ENCODE data around the gene MINDY1. TPM values are rescaled to one million over a fixed set of nuclear protein-coding genes. Genes with fewer than 3 reads are reported as not detected.

MINDY1 gene
- total and polyA plus RNA-seq, 10 of the 15 experiments (the other 5 are each of a cell fraction or from before 2014, with no cell fraction given), result 0.48 to 8.8 (median 5.0) TPM

GRCh38 chr1:151005729-151006319, 878 bp downstream of the MINDY1 start:
- intact Hi-C loops (cut with micrococcal nuclease; ENCODE audit: unreplicated experiment), result no loop called here
- TF ChIP-seq SPI1 (IDR thresholded peaks at IDR 0.05; ENCODE audit: borderline replicate concordance, insufficient read depth, low read depth, low read length), result no peak
- TF ChIP-seq ZNF687 (IDR thresholded peaks at IDR 0.05), result no peak
- no peak for TF ChIP-seq CHD2 (IDR thresholded peaks at IDR 0.05; ENCODE audit: borderline replicate concordance, low read depth, low read length)
- TF ChIP-seq NKRF (conservative IDR thresholded peaks at IDR 0.05), result no peak
- no peak for TF ChIP-seq NFYA (IDR thresholded peaks at IDR 0.05; ENCODE audit: borderline replicate concordance, low read depth, low read length)
- TF ChIP-seq SMC3 (IDR thresholded peaks at IDR 0.05; ENCODE audit: borderline replicate concordance, low read length), result no peak
- no peak for TF ChIP-seq POLR2AphosphoS5 (IDR thresholded peaks at IDR 0.05; ENCODE audit: low read length)
- no peak for TF ChIP-seq IRF3 (IDR thresholded peaks at IDR 0.05)
- TF ChIP-seq POLR2A (IDR thresholded peaks at IDR 0.05; ENCODE audit: low read depth, low read length), result no peak
- TF ChIP-seq YBX1 (IDR thresholded peaks at IDR 0.05), result no peak
- TF ChIP-seq NR2C1 (IDR thresholded peaks at IDR 0.05), result no peak
- TF ChIP-seq NR2F1 (conservative IDR thresholded peaks at IDR 0.05), result no peak
- no peak for TF ChIP-seq HCFC1 (IDR thresholded peaks at IDR 0.05; ENCODE audit: low read length)
- TF ChIP-seq SMARCA5 (IDR thresholded peaks at IDR 0.05), result no peak
- TF ChIP-seq SMAD5 (IDR thresholded peaks at IDR 0.05; ENCODE audit: low read depth), result no peak
- TF ChIP-seq CREM (IDR thresholded peaks at IDR 0.05; ENCODE audit: low read depth), result no peak
- no peaks in the 10 kb centered on the region for H3K27me3 ChIP-seq (replicated peaks in 1 of 2; ENCODE audit: control insufficient read depth in 2 of 2, insufficient read depth in 2 of 2, low read length in 1 of 2)
- RAD21 ChIA-PET (ENCODE audit: unreplicated experiment), result interaction anchor here (1.1 to 2.1 kb wide), 9 partner anchors 10 to 184 kb away, joined by 3 to 20 read pairs (median 5); partner anchors contain the start of genes C1orf56, CERS2, TNFAIP8L2 and VPS72
- peaks cover 16% of the 10 kb centered on the region for H3K79me2 ChIP-seq (ENCODE audit: control insufficient read depth, insufficient read depth, low read length)
- 48% methylated on average over 4 of the region's 4 CpGs for WGBS (ENCODE audit: insufficient coverage, insufficient replicate concordance, low lambda C conversion rate, missing lambda C conversion rate)
- no peak for DNase-seq (ENCODE audit: low read depth, low spot score)
- TSS peak; percentile 73 for BruUV-seq (replicated peaks)
- H3K4me3 ChIP-seq, result peak overlapping the region; percentile 73
- peak overlapping the region; percentile 66 for H3K9ac ChIP-seq (ENCODE audit: control insufficient read depth, insufficient read depth, low read length)
- ATAC-seq, result no peak
- H3K4me2 ChIP-seq (ENCODE audit: control insufficient read depth, insufficient read depth), result peak overlapping the region; percentile 100
- CTCF ChIA-PET, result interaction anchor here (1.0 to 16.2 kb wide), 15 partner anchors 10 to 489 kb away, joined by 3 to 252 read pairs (median 4); partner anchors contain the start of genes ANXA9, C1orf56, CERS2 and GABPB2
- H2AFZ ChIP-seq (ENCODE audit: control insufficient read depth, low read depth, low read length), result peak overlapping the region; percentile 86
- no peaks in the 10 kb centered on the region for H4K20me1 ChIP-seq (ENCODE audit: control insufficient read depth, insufficient read depth)
- POLR2A ChIA-PET, result interaction anchor here (0.5 to 1.7 kb wide), 12 partner anchors 10 to 773 kb away, joined by 3 to 7 read pairs (median 4); partner anchors contain the start of gene TNFAIP8L2
- peak overlapping the region; percentile 73 for H3K27ac ChIP-seq (ENCODE audit: control insufficient read depth, insufficient read depth)
- H3K9me3 ChIP-seq (replicated peaks; ENCODE audit: control insufficient read depth, insufficient read depth, low read length), result no peaks in the 10 kb centered on the region
- SMC1A ChIA-PET (ENCODE audit: uncharacterized antibody, unreplicated experiment), result interaction anchor here (0.7 to 3.6 kb wide), 11 partner anchors 10 to 490 kb away, joined by 3 to 34 read pairs (median 4); partner anchors contain the start of genes CDC42SE1, MLLT11 and TNFAIP8L2
- in situ Hi-C loops (cut with MboI), result no loop called here
- FAIRE-seq, result no peak
- H3K4me1 ChIP-seq (ENCODE audit: control insufficient read depth, insufficient read depth, low read length), result peaks cover 12% of the 10 kb centered on the region
- H3K36me3 ChIP-seq (ENCODE audit: control insufficient read depth in 2 of 2, insufficient read depth in 2 of 2, low read length in 1 of 2), result no peaks in the 10 kb centered on the region; a peak in 1 of 4 replicates
